SW480 (cell line): Measurements from ENCODE around the gene RHOB.
A peak's percentile ranks its signal among the peaks of the same experiment; 100 is the strongest.
"Not testable (repeated sequence)": the region's sequence is repeated elsewhere in the genome, so short reads cannot be mapped to it uniquely, and the experiment has no call there.

ENCODE experiments used
- DNase-seq: peaks from one replicate; pipeline ENCODE4 v3.0.0-alpha.2; 2016; ENCODE audit warnings: low spot score

RHOB gene

DNA sequence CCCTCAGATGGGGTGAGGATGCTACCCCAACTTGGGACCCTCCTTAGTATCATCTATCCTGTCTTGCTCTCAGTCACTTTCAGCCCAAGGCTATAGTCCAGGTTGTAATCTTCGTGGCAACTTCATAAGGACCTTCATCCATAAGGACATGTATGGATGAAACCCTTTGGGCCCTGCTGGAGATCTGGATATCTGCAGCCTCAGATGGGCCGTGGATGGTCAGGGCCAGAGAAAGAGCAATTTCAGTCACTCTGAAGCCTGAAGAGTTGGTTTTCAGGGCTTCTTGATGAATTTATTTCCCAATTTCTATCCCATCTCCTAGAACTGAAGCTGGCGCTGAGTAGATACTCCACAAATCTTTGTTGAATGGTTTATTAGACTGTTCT is 28.7 kb downstream of the RHOB start:
- DNase-seq: no peak

GRCh38 chr2:20476481-20476880 is 29.6 kb downstream of the RHOB start:
- DNase-seq: no peak

DNA sequence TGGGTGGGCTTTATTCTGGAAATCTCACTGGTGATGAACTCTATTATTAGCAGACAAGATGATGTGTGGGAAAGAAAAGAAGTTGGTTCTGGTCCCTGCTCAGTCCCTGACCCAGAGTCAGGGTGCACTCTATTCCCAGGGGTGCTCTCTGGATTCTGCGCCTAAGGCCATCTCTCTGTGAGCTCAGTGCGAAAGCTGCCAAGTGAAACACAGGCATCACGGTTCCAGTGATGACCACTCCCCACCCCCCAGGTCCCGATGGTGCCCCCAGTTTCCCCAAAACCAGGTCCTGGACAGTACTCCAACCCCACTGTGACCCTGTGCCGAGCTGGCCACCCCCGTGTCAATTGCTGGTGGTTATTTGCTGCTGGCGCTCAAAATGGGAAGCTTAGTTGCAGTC is 30.1 kb downstream of the RHOB start:
- DNase-seq: no peak

DNA sequence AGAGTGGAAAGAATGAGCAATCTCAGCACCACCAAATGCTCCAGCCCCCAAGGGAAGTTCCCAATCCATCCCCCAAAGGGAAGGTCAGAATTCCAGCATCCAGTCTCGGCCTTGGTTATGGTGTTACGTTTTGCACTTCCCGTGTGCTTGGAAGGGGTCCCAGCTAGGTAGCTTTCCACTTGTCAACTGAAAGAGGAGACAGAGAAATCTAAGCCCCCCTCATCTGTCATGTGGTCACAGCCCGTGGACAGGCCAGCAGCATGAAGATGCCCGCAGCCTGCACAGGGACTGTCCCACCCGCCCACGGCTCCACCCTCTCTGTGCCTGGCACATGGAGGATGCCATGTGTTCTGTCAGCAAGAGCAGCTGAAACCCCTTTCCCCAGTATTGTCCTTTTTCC is 32.1 kb downstream of the RHOB start:
- no peak for DNase-seq

DNA sequence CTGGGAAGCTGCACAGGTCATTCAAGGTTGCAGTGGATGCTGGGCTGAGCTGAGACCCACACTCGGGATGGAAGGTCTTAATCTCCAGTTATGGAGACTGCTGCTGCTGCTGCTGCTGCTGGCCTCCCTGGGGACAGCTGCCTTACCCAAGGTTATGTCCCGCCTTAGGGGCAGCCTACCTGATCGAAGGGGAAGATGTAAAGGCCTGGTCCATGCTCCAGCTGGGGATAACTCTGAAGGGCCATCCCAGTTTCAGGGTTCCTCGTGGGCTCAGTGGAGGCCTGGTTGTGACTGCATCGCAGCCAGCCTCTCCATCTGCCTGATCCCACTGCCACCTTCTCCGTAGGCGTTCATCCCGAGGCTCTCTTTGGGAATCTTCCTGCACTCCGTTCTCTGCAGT is 33.0 kb downstream of the RHOB start:
- no peak for DNase-seq

DNA sequence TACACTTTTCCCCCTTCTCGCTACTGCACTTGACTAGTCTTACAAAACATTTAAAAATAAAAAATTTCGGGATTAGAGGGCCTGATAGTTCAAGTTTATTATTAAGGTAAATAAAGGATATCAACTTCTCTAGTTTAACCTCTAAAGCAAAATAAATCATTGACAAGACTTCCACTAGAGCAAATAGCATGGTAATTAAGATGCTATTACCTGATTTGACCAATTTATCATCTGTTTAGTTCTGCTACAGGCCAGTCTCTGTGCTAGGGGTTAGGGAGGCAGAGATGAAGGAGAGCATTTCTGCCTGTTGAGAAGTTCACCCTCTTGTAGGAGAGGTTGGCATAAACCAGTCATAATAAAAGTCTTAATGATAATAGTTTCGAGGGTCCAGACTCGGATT is 34.0 kb downstream of the RHOB start:
- no peak for DNase-seq

- no peak for DNase-seq
Measured at GRCh38 chr2:20481798-20482405, 35.0 kb downstream of the RHOB start.

- no peak for DNase-seq
Measured at GRCh38 chr2:20482725-20483124, 35.9 kb downstream of the RHOB start.

DNA sequence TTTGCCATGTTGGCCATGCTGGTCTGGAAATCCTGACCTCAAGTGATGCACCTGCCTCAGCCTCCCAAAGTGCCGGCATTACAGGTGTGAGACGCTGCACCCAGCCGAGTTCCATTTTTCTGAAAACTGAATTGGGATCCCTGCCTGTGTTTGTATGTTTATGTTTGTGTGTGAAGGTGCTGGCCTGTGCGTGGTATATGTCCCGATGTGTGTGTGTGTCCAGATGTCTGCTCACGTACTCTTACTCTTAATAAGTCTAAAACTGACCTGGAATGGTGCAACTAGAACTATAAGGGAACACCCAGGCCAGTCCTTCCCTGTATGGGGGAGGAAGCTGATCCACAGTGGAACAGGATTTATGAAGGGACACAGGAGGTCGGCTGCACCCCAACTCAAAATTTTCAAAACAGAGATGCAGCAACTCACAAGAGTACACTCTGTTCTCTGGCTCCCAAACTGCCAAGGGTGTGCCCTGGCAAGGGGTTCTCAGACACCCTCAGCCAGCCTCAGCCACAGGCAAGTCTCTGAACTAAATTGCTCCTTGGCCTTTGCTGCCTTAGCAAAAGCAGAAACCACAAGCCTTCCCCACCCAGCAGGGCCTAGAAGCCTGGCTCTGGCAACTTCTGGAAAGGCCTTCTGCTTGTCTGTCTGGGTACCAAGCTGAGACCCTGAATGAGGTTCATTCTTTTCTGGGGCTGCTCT is 36.5 kb downstream of the RHOB start:
- DNase-seq: no peak

DNA sequence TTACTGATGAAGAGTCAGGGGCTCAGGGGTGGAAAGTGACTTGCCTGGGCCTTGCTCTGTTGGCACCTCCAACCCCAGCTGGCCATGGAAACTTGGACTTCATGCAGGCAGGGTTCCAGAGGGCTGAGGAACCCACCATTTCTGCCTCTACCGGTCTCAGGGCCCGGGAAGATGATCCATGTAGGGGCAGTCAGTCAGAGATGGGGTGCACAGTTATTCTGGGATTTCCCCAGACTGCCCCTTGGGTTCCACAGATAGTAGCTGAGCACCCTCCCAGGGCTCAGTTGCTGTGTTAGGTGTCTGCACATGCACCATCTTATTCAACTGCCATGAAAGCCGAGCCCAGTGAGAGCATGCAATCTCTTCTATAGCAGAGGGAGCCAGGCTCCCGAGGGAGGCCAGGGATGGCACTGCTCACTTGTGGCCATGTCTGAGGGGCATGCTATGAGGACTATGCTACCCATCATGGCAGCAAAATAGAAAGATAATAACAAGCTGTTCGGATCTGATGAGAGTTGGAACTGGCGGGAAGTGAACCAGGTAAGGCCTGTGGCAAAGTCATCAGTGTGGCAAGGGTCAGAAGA is 37.3 kb downstream of the RHOB start:
- DNase-seq: no peak

DNA sequence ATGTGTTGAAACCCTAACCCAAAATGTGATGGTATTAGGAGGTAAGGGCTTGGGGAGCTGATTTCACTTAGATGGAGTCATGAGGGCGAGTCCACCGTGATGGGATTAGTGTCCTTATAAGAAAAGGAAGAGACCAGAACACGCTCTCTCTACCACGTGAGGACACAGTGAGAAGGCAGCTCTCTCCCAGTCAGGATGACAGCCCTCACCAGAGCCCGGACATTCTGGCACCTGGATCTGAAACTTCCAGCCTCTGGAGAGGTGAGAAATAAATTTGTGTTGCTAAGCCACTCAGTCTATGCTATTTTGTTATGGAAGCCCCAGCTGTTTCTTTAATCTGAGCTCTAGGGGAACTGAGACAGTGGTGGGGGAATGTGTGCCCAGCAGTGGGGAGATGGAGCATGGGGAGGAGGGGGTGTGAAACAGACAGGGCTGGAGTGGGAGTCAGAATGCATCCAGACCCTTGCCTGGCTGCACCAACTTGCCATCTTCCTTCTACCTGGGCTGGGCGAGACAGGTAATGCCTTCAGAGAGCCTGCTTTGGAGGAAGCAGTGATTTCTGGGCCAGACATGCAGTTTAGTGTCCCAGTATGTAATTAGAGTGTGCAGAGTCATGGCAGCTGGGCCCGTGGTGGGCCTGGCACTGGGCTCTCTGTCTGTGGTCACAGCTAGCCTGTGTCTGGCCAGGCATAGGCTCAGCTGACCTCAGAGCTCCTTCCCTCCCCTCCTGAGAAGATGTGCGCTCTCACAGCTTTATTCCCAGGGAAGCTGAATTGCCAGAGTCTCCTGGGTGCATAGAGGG is 38.1 kb downstream of the RHOB start:
- DNase-seq: no peak

DNA sequence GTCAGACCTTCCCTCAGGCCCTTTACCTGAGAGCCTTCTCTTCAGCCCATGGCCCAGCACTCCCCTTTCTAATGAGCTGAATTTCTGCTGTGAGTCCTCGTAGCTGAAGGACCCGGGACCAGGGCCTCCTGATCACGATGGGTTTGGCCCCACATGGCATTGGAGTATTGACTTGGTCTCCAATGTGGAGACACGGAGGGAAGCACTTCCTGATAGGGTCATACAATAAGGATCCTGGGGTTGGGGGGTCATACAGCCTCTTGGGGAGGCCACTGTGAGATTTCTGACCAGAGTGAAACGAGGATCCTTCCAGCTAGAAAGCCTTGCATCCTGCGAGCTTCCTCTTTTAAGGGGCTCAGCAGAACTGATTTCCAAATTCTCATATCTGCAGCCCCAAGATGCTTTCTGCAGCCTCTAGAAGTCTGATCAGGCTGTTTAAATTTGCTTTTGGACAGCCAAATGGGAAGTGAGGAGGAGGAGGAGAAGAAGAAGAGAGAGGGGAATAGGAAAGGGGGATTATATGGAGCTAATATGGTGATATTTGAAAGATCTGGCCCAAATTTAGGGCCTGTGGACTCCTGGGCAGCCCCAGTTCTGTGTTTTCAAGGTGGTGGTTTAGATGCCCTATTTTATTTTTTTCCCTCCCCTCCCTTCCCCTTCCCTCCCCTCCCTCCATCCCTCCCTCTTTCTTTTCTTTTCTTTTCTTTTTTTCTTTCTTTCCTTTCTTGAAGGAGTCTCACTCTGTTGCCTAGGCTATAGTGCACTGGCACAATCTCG is 38.9 kb downstream of the RHOB start:
- no peak for DNase-seq

DNA sequence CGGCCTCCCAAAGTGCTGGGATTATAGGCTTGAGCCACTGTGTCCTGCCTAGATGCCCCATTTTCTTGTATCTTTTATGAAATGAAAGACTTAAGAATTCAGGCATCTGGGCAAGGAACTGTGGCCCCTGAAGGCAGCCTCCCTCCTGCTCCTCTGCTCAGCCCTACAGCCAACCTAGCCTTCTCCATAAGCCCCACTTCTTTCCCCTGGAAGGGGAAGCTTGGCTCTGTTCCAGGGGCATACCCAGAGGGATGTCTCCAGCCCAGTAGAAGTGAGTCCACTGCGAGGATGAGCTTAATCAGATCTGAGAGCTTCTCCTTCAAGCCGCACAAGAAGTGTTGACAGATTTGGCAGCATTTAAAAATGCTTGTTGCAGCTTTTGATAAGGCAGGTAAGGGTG is 39.7 kb downstream of the RHOB start:
- DNase-seq: no peak

- no peak for DNase-seq
Measured at GRCh38 chr2:20487030-20487391, 40.1 kb downstream of the RHOB start.

DNA sequence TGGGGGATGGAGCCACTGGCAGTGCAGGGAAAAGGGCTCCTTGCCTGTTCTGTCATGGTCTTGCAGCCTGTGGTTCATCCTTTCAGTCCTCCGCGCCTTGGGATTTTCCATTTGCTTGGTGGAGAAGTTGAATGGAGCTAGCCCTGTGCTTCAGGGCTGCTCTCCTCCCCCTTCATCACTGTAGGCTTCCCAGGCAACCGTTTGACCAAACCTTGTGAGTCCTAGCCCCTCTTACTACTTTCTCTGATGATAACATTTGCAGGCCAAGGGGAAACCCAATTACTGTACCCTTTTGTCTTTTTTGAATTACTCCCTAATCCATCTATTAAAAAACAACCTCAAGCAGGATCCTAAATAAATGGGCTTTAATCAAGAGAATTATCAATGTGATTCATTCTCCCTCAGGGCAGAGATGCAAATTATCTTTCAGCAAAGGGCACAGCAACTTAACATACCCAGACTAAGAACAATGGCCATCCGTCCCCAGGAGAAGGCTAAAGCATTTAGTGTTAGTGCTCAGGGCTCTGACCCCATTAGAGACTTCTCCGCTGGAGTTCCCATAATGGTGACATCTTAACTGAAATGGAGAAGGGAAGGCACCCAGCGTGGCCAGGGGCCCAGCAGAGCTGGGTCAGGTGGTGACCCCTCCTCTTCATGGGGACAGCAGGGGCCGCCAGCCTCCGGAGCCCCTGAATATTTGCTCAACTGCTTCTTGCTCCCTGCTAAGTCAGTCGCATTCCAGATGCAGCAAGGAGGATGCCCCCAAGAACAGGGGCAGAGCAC is 40.7 kb downstream of the RHOB start:
- no peak for DNase-seq

DNA sequence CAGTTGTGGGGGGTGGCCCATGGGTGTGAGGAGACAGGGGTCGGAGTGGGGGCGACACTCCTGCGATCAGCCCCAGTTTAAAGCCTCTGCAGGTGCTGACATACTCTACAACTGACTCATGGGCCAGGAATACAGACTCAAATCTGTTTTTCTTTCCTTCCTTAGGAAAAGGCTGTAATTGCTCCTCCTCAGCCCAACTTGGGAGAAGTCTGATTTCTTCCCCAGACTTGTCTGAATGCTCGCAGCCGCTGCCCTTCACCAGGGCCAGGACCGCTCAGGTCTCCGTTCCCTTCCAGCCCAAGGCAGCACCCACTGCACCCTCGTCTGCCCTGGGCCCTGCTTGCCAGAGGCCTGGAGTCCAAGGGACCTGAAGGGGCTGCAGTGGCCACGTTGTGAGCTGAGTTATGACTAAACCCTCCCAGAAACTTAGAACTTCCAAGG is 41.3 kb downstream of the RHOB start:
- no peak for DNase-seq

- no peak for DNase-seq
Measured at GRCh38 chr2:20488782-20489181, 41.9 kb downstream of the RHOB start.

DNA sequence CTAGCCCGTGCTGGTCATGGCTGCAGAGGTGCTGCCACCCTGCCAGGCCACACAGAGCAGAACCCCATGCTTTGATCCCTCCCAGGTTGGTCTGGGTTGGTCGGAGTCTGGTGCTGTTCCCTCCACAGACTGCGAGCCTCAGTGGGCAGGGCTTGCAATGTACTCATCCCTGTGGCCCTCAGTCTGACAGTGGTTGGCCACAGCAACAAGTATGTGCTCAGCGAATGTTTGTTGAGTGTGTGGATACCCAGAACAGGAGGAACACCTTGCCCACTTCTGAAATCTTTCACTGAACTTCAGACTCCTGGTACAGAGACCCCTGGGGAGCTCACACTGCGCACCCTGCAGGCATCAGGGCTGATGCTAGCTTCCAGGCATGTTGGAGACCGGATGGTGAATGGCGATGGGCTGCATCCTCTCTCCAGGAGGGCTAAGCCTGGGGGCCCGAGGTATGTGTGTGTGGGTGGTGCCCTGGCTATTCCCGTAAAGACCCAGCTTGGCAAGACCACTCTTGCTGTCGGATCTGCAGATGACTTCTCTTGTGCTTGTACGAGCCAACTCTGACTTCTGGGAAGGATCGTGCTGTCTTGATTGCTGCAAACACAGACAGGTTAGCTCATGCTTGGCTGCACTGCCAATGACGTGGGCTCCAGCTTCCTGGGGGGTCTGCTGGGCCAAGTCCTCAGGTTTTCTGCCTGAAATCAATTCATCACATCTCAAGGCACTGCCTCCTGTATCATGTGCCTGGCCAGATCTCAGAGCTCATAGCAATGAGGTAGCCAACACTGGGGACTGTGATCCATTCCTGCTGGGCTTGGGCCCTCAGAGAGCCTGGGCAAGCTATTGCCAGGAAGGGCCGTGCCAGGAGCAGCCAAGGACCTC is 43.7 kb downstream of the RHOB start:
- DNase-seq: peak; percentile 36

GRCh38 chr2:20491739-20492531 is 45.1 kb downstream of the RHOB start:
- peak; percentile 92 for DNase-seq

DNA sequence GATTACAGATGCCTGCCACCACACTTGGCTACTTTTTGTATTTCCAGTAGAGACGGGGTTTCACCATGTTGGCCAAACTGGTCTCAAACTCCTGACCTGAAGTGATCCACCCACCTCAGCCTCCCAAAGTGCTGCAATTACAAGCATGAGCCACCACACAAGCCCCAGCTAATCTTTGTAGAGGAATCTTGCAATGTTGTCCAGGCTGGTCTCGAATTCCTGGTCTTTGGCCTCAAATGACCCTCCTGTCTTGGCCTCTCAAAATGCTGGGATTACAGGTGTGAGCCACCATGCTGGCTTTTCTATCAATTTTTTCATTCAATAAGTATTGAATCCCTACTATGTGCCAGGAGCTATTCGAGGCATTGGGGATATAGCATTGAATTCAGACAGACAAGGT is 46.2 kb downstream of the RHOB start:
- DNase-seq: not testable (repeated sequence)
